GM12891 (cell line): ENCODE data around the gene UBE2C.

Experiments
- POLR2A ChIP-seq: IDR thresholded peaks from 2 replicates; pipeline ENCODE4 v1.6.1; 2011; ENCODE audit warnings: low read depth, low read length, control low read depth
- POLR2AphosphoS5 ChIP-seq: IDR thresholded peaks from 2 replicates; pipeline ENCODE4 v1.6.1; 2011; ENCODE audit warnings: low read depth, low read length, control low read depth
- TAF1 ChIP-seq: IDR thresholded peaks from 2 replicates; pipeline ENCODE4 v1.6.1; 2011; ENCODE audit warnings: low read depth, low read length, control low read depth

DNA sequence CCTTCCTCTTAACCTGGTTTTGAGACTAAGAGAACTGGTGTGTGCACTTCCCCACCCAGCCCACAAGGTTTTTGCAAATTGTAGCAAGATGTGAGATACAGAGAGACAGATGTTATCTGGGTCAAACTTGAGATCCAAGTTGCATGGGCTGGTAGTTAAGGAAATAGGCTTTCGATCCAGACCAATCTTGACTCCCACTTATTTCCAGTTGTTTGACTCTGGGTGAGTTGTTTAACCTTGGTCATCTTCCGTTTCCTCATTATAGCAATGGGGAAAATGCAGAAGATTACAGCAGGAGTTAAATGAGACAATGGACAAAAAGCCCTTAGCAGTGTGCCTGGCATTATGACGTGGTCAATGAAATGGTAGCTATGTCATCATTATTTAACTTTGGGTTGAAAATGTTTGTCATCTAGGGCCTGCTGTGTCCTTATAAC is 22.9 kb downstream of the UBE2C start:
- TF ChIP-seq POLR2A (no peak), POLR2AphosphoS5 (no peak), TAF1 (no peak)
